ENCODE results near the gene GPR61.

- TF ChIP-seq, protein P1, sequence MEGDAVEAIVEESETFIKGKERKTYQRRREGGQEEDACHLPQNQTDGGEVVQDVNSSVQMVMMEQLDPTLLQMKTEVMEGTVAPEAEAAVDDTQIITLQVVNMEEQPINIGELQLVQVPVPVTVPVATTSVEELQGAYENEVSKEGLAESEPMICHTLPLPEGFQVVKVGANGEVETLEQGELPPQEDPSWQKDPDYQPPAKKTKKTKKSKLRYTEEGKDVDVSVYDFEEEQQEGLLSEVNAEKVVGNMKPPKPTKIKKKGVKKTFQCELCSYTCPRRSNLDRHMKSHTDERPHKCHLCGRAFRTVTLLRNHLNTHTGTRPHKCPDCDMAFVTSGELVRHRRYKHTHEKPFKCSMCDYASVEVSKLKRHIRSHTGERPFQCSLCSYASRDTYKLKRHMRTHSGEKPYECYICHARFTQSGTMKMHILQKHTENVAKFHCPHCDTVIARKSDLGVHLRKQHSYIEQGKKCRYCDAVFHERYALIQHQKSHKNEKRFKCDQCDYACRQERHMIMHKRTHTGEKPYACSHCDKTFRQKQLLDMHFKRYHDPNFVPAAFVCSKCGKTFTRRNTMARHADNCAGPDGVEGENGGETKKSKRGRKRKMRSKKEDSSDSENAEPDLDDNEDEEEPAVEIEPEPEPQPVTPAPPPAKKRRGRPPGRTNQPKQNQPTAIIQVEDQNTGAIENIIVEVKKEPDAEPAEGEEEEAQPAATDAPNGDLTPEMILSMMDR (IDR thresholded peaks at IDR 0.05; ENCODE audit: insufficient read depth, low read length, poor library complexity, severe bottlenecking) = no peak
- no peak for TF ChIP-seq EZH2phosphoT487 (conservative IDR thresholded peaks at IDR 0.05; ENCODE audit: low read length)
Measured at GRCh38 chr1:109531380-109531779, 8.3 kb upstream of the GPR61 start.

Measured in SU-DHL-6 (cell line).